A549 treated with ZK216348 at 1 μM for 4 hours (cell line): ENCODE data around the gene ZCCHC24. TPM values are rescaled to one million over a fixed set of nuclear protein-coding genes. Genes with fewer than 3 reads are reported as not detected.

ENCODE experiments used
- total RNA-seq: library from RNA; stranded (reverse); fragments of 200-300 nt; extraction: Qiagen RNA extraction; gene quantifications from 5 replicates; pipeline ENCODE4 v1.2.3, GENCODE V29; 2022; ENCODE audit warnings: low read depth

The ZCCHC24 gene
- 2.5 to 4.7 TPM (median 4.0 TPM) in 5 replicates for total RNA-seq

GRCh38 chr10:79445161-79445976, at the start of gene ZCCHC24:
Gene ZCCHC24, minus strand, starts transcription at chr10:79445624. Its CDS starts 184 bp downstream, at chr10:79445440.

GRCh38 chr10:79347226-79347893, 98.1 kb downstream of the ZCCHC24 start, which contains the start of gene PPIF:
Gene PPIF, plus strand, starts transcription at chr10:79347469. Its CDS starts 80 bp downstream, at chr10:79347549.

Other genes with a start within 250 kb of the ZCCHC24 start
- 125 to 189 TPM (median 143 TPM) in 5 replicates for gene PPIF, start 98.2 kb downstream of the ZCCHC24 start, total RNA-seq
- gene EIF5AL1, start 66.9 kb upstream of the ZCCHC24 start, total RNA-seq, result 1.9 to 8.3 TPM (median 2.2 TPM) in 5 replicates
- not detected in 5 replicates for gene SFTPA2, start 114.8 kb upstream of the ZCCHC24 start, total RNA-seq
- not detected in 5 replicates for gene SFTPA1, start 165.3 kb upstream of the ZCCHC24 start, total RNA-seq